Ectodermal cell (in vitro differentiated cells): ENCODE data around the gene CD3E. TPM values are rescaled to one million over a fixed set of nuclear protein-coding genes. Genes with fewer than 3 reads are reported as not detected.

Source experiments
- H3K27ac ChIP-seq: 2 replicates; pipeline ENCODE4 v1.7.0; 2013; ENCODE audit warnings: mild to moderate bottlenecking, low read depth, low read length; ENCODE audit not compliant: insufficient read depth, poor library complexity, severe bottlenecking
- H3K27me3 ChIP-seq: 2 replicates; pipeline ENCODE4 v1.7.0; 2013; ENCODE audit warnings: mild to moderate bottlenecking, low read length; ENCODE audit not compliant: insufficient read depth, control insufficient read depth, poor library complexity, severe bottlenecking
- H3K36me3 ChIP-seq: one replicate; pipeline ENCODE4 v1.7.0; 2013; ENCODE audit warnings: low read length; ENCODE audit not compliant: control insufficient read depth, insufficient read depth
- H3K4me1 ChIP-seq: one replicate; pipeline ENCODE4 v1.7.0; 2013; ENCODE audit warnings: low read length; ENCODE audit not compliant: control insufficient read depth, insufficient read depth
- H3K4me3 ChIP-seq: 2 replicates; pipeline ENCODE4 v1.7.0; 2013; ENCODE audit warnings: low read depth, low read length, control low read depth; ENCODE audit not compliant: insufficient read depth
- H3K9me3 ChIP-seq: 2 replicates; pipeline ENCODE4 v1.7.0; 2013; ENCODE audit warnings: mild to moderate bottlenecking, low read length, moderate library complexity; ENCODE audit not compliant: control insufficient read depth
- WGBS, 2 experiments: methylation state at CpG; one replicate each; pipeline ENCODE4 v1.1.7; 2013; ENCODE audit warnings: missing lambda C conversion rate in 2 of 2; 5-methylcytosine and 5-hydroxymethylcytosine counted together
- polyA plus RNA-seq, 4 experiments: library from polyadenylated mRNA; stranded (reverse); fragments of 50-300 nt; gene quantifications; one replicate each; pipeline ENCODE4 v1.2.3, GENCODE V29; 2013

The CD3E gene
- polyA plus RNA-seq (2013, experiment 1 of 4), result not detected
- polyA plus RNA-seq (2013, experiment 2 of 4), result not detected
- polyA plus RNA-seq (2013, experiment 3 of 4), result not detected
- polyA plus RNA-seq (2013, experiment 4 of 4), result not detected

DNA sequence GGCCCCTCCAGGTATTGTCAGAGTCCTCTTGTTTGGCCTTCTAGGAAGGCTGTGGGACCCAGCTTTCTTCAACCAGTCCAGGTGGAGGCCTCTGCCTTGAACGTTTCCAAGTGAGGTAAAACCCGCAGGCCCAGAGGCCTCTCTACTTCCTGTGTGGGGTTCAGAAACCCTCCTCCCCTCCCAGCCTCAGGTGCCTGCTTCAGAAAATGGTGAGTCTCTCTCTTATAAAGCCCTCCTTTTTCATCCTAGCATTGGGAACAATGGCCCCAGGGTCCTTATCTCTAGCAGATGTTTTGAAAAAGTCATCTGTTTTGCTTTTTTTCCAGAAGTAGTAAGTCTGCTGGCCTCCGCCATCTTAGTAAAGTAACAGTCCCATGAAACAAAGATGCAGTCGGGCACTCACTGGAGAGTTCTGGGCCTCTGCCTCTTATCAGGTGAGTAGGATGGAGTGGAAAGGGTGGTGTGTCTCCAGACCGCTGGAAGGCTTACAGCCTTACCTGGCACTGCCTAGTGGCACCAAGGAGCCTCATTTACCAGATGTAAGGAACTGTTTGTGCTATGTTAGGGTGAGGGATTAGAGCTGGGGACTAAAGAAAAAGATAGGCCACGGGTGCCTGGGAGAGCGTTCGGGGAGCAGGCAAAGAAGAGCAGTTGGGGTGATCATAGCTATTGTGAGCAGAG, at the start of gene CD3E:
Gene CD3E (plus strand): TSS at position 163 of the 681 bp plus-strand sequence. CDS start 223 bp downstream, at position 386.
- Histone ChIP-seq H3K4me3 (no peak within 1 kb of the TSS), H3K27ac (no peak within 1 kb of the TSS), H3K4me1 (no peaks in the 10 kb centered on the region), H3K36me3 (no peaks in the 10 kb centered on the region), H3K9me3 (no peaks in the 10 kb centered on the region), H3K27me3 (no peaks in the 10 kb centered on the region)
- WGBS, 2 experiments, result 89 to 92% methylated on average over 8 of the region's 8 CpGs

GRCh38 chr11:118258410-118258809, 46.1 kb upstream of the CD3E start:
- Histone ChIP-seq H3K4me1 (no peaks in the 10 kb centered on the region), H3K36me3 (no peaks in the 10 kb centered on the region), H3K27ac (no peak overlapping the region), H3K4me3 (no peak overlapping the region), H3K9me3 (no peaks in the 10 kb centered on the region), H3K27me3 (peaks cover 54% of the 10 kb centered on the region)
- 0% methylated on average over 1 of the region's 1 CpG for WGBS, 2 experiments

GRCh38 chr11:118259138-118259537, 45.4 kb upstream of the CD3E start:
- Histone ChIP-seq H3K9me3 (no peaks in the 10 kb centered on the region), H3K4me1 (peaks cover 7% of the 10 kb centered on the region), H3K27me3 (peaks cover 54% of the 10 kb centered on the region), H3K27ac (no peak overlapping the region), H3K36me3 (no peaks in the 10 kb centered on the region), H3K4me3 (no peak overlapping the region)
- WGBS, 2 experiments, result 100% methylated on average over 1 of the region's 1 CpG

DNA sequence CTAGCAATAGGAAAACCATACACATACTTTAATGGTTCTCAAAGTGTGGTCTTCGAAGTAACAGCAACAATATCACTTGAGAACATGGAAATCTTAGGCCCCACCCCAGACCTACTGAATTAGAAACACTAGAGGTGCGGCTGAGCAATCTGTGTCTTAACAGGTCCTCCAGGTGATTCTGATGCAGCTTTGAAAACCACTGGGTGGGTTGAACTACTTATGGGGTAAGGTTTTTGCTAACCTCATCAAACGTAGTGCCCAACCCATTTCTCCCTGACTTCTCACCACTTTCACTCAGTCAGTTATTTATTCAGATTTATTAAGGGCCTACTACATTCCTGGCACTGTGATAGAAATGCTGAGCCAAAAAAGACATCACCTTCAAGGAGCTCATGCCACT, 44.2 kb upstream of the CD3E start:
- peaks cover 10% of the 10 kb centered on the region for H3K4me1 ChIP-seq
- H3K27me3 ChIP-seq, result peaks cover 54% of the 10 kb centered on the region
- H3K4me3 ChIP-seq, result no peak overlapping the region
- 91 to 97% methylated on average over 3 of the region's 3 CpGs for WGBS, 2 experiments
- H3K9me3 ChIP-seq, result no peaks in the 10 kb centered on the region
- no peak overlapping the region for H3K27ac ChIP-seq
- no peaks in the 10 kb centered on the region for H3K36me3 ChIP-seq

DNA sequence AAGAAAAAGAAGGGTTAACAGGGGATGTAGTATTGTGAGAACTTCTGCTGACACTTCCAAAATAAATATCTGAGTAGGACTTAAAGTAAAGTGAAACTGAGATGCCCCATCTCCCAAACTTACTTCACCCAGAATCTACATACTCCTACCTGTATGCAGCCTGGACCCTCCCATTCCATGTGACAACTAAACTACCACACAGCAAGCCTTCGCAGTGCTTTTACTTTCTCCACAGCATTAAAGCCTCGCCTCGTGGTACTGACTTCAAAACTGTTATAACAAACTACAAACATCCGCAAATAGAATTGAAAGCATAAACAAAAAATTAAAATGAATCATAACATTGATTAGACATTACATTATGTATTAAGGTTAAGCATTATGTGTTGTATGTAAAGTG, 41.4 kb upstream of the CD3E start:
- H3K4me3 ChIP-seq, result no peak overlapping the region
- H3K27me3 ChIP-seq, result peaks cover 64% of the 10 kb centered on the region
- H3K9me3 ChIP-seq, result no peaks in the 10 kb centered on the region
- H3K27ac ChIP-seq, result no peak overlapping the region
- H3K4me1 ChIP-seq, result peaks cover 10% of the 10 kb centered on the region
- 85 to 96% methylated on average over 3 to 4 of the region's 4 CpGs for WGBS, 2 experiments
- no peaks in the 10 kb centered on the region for H3K36me3 ChIP-seq

- Histone ChIP-seq H3K27me3 (peaks cover 69% of the 10 kb centered on the region), H3K27ac (no peak within 1 kb of the TSS)
- WGBS, 2 experiments, result 18 to 23% methylated on average over 19 of the region's 19 CpGs
Observed at GRCh38 chr11:118263695-118264568, 40.6 kb upstream of the CD3E start, which contains the start of gene MPZL2. TSS of gene MPZL2 (minus strand) at chr11:118264297. CDS start at chr11:118264153, 144 bp downstream.

GRCh38 chr11:118264569-118265465, 39.7 kb upstream of the CD3E start:
- Histone ChIP-seq H3K27ac (no peak overlapping the region), H3K4me1 (peaks cover 10% of the 10 kb centered on the region), H3K9me3 (no peaks in the 10 kb centered on the region), H3K36me3 (no peaks in the 10 kb centered on the region), H3K27me3 (peaks cover 75% of the 10 kb centered on the region), H3K4me3 (no peak overlapping the region)
- 50% methylated on average over 13 of the region's 13 CpGs for WGBS, 2 experiments

More at GRCh38 chr11:118263695-118264568, 40.6 kb upstream of the CD3E start, which contains the start of gene MPZL2:
- peak within 1 kb of the TSS; percentile 8 for H3K4me3 ChIP-seq
- no peaks in the 10 kb centered on the region for H3K36me3 ChIP-seq
- H3K4me1 ChIP-seq, result peaks cover 10% of the 10 kb centered on the region
- H3K9me3 ChIP-seq, result no peaks in the 10 kb centered on the region

- peaks cover 78% of the 10 kb centered on the region for H3K27me3 ChIP-seq
- WGBS, 2 experiments, result 96 to 100% methylated on average over 1 of the region's 1 CpG
- no peak overlapping the region for H3K4me3 ChIP-seq
- H3K27ac ChIP-seq, result no peak overlapping the region
- H3K4me1 ChIP-seq, result peaks cover 10% of the 10 kb centered on the region
- no peaks in the 10 kb centered on the region for H3K9me3 ChIP-seq
- H3K36me3 ChIP-seq, result no peaks in the 10 kb centered on the region
Observed at GRCh38 chr11:118265954-118266353, 38.6 kb upstream of the CD3E start.

- Histone ChIP-seq H3K27me3 (peaks cover 70% of the 10 kb centered on the region), H3K27ac (no peak overlapping the region), H3K4me3 (no peak overlapping the region), H3K4me1 (peaks cover 10% of the 10 kb centered on the region), H3K9me3 (no peaks in the 10 kb centered on the region), H3K36me3 (no peaks in the 10 kb centered on the region)
- WGBS, 2 experiments, result 88% methylated on average over 3 of the region's 4 CpGs
Observed at GRCh38 chr11:118267486-118267885, 37.0 kb upstream of the CD3E start.
